BLaER1 (cell line): ENCODE measurements around the gene DHX36.

Experiments used
- H3K27ac ChIP-seq: shearing (Covaris generic); formaldehyde crosslinking; 2 replicates; pipeline ENCODE4 v1.8.1; 2022
- H3K27me3 ChIP-seq: shearing (Covaris generic); formaldehyde crosslinking; 2 replicates; pipeline ENCODE4 v1.8.1; 2022
- H3K36me3 ChIP-seq: shearing (Covaris generic); formaldehyde crosslinking; 2 replicates; pipeline ENCODE4 v1.8.1; 2022
- H3K4me1 ChIP-seq: shearing (Covaris generic); formaldehyde crosslinking; 2 replicates; pipeline ENCODE4 v1.8.1; 2022
- H3K4me2 ChIP-seq: shearing (Covaris generic); formaldehyde crosslinking; 2 replicates; pipeline ENCODE4 v1.8.1; 2022
- H3K4me3 ChIP-seq: shearing (Covaris generic); formaldehyde crosslinking; 2 replicates; pipeline ENCODE4 v1.8.1; 2022
- H3K9ac ChIP-seq: shearing (Covaris generic); formaldehyde crosslinking; 2 replicates; pipeline ENCODE4 v1.8.1; 2022
- H3K9me3 ChIP-seq: shearing (Covaris generic); formaldehyde crosslinking; 2 replicates; pipeline ENCODE4 v1.8.1; 2022
- H4K20me1 ChIP-seq: shearing (Covaris generic); formaldehyde crosslinking; 2 replicates; pipeline ENCODE4 v1.8.1; 2022
- Cebpa-rat ChIP-seq: shearing (Covaris generic); IDR thresholded peaks from 2 replicates; pipeline ENCODE4 v1.8.1; 2022

Gene DHX36

GRCh38 chr3:154294016-154294415, 30.3 kb downstream of the DHX36 start:
- TF ChIP-seq Cebpa-rat = no peak
- Histone ChIP-seq H3K9ac (no peak overlapping the region), H3K36me3 (peaks cover 88% of the 10 kb centered on the region), H3K4me3 (no peak overlapping the region), H4K20me1 (peaks cover 5% of the 10 kb centered on the region; the same call in 1 of the 2 replicates), H3K4me2 (no peak overlapping the region), H3K27ac (no peak overlapping the region), H3K9me3 (no peaks in the 10 kb centered on the region), H3K4me1 (no peaks in the 10 kb centered on the region), H3K27me3 (no peaks in the 10 kb centered on the region)

GRCh38 chr3:154290187-154290586, 34.1 kb downstream of the DHX36 start:
- Histone ChIP-seq H3K27ac (no peak overlapping the region), H3K36me3 (peaks cover 85% of the 10 kb centered on the region), H3K4me2 (no peak overlapping the region), H3K27me3 (no peaks in the 10 kb centered on the region), H3K4me3 (no peak overlapping the region), H4K20me1 (peaks cover 12% of the 10 kb centered on the region; the same call in 1 of the 2 replicates), H3K9ac (no peak overlapping the region), H3K4me1 (no peaks in the 10 kb centered on the region), H3K9me3 (no peaks in the 10 kb centered on the region)
- no peak for TF ChIP-seq Cebpa-rat

- Histone ChIP-seq H3K27me3 (no peaks in the 10 kb centered on the region), H3K4me1 (no peaks in the 10 kb centered on the region), H3K9me3 (no peaks in the 10 kb centered on the region), H3K9ac (no peak overlapping the region), H3K4me2 (no peak overlapping the region), H3K36me3 (peaks cover 82% of the 10 kb centered on the region), H4K20me1 (0 out of 2 replicates have a peak, but pooled peaks cover 7% of the 10 kb centered on the region), H3K4me3 (no peak overlapping the region), H3K27ac (no peak overlapping the region)
- no peak for TF ChIP-seq Cebpa-rat
Measured at GRCh38 chr3:154285221-154285620, 39.1 kb downstream of the DHX36 start.

GRCh38 chr3:154280161-154280560, 44.1 kb downstream of the DHX36 start:
- H3K9me3 ChIP-seq = no peaks in the 10 kb centered on the region

GRCh38 chr3:154275965-154276364, 48.3 kb downstream of the DHX36 start:
- H3K4me2 ChIP-seq = no peak overlapping the region
- H3K36me3 ChIP-seq = peaks cover 80% of the 10 kb centered on the region
- 0 out of 2 replicates have a peak, but pooled peaks cover 8% of the 10 kb centered on the region for H4K20me1 ChIP-seq
- no peak overlapping the region for H3K9ac ChIP-seq
- H3K27me3 ChIP-seq = no peaks in the 10 kb centered on the region
- no peaks in the 10 kb centered on the region for H3K4me1 ChIP-seq
- no peak overlapping the region for H3K27ac ChIP-seq
- no peak for TF ChIP-seq Cebpa-rat
- no peak overlapping the region for H3K4me3 ChIP-seq
- no peaks in the 10 kb centered on the region for H3K9me3 ChIP-seq

More at GRCh38 chr3:154280161-154280560, 44.1 kb downstream of the DHX36 start:
- H3K27me3 ChIP-seq = no peaks in the 10 kb centered on the region
- H3K27ac ChIP-seq = no peak overlapping the region
- H4K20me1 ChIP-seq = 0 out of 2 replicates have a peak, but pooled peaks cover 8% of the 10 kb centered on the region
- no peak for TF ChIP-seq Cebpa-rat
- H3K36me3 ChIP-seq = peaks cover 82% of the 10 kb centered on the region
- no peak overlapping the region for H3K9ac ChIP-seq
- H3K4me2 ChIP-seq = no peak overlapping the region
- H3K4me1 ChIP-seq = no peaks in the 10 kb centered on the region
- no peak overlapping the region for H3K4me3 ChIP-seq

GRCh38 chr3:154275292-154275691, 49.0 kb downstream of the DHX36 start:
- Histone ChIP-seq H3K9me3 (no peaks in the 10 kb centered on the region), H3K4me3 (no peak overlapping the region), H3K9ac (no peak overlapping the region), H3K4me2 (no peak overlapping the region), H3K36me3 (peaks cover 77% of the 10 kb centered on the region), H3K27ac (no peak overlapping the region), H3K27me3 (no peaks in the 10 kb centered on the region), H3K4me1 (no peaks in the 10 kb centered on the region), H4K20me1 (0 out of 2 replicates have a peak, but pooled peaks cover 10% of the 10 kb centered on the region)
- no peak for TF ChIP-seq Cebpa-rat

GRCh38 chr3:154274348-154274747, 49.9 kb downstream of the DHX36 start:
- Histone ChIP-seq H3K27me3 (no peaks in the 10 kb centered on the region), H3K27ac (no peak overlapping the region), H3K4me3 (no peak overlapping the region), H4K20me1 (0 out of 2 replicates have a peak, but pooled peaks cover 16% of the 10 kb centered on the region), H3K4me2 (no peak overlapping the region), H3K36me3 (peaks cover 77% of the 10 kb centered on the region), H3K9me3 (0 out of 2 replicates have a peak, but pooled peaks cover 4% of the 10 kb centered on the region), H3K9ac (no peak overlapping the region), H3K4me1 (no peaks in the 10 kb centered on the region)
- TF ChIP-seq Cebpa-rat = no peak

GRCh38 chr3:154273381-154273780, 50.9 kb downstream of the DHX36 start:
- Histone ChIP-seq H3K9ac (no peak overlapping the region), H3K4me2 (no peak overlapping the region), H3K36me3 (peaks cover 72% of the 10 kb centered on the region), H3K4me3 (no peak overlapping the region), H3K9me3 (peaks cover 7% of the 10 kb centered on the region), H3K4me1 (no peaks in the 10 kb centered on the region), H4K20me1 (0 out of 2 replicates have a peak, but pooled peaks cover 9% of the 10 kb centered on the region), H3K27me3 (no peaks in the 10 kb centered on the region), H3K27ac (no peak overlapping the region)
- no peak for TF ChIP-seq Cebpa-rat

GRCh38 chr3:154254527-154254926, 69.8 kb downstream of the DHX36 start:
- Histone ChIP-seq H3K4me1 (no peaks in the 10 kb centered on the region), H3K36me3 (peaks cover 61% of the 10 kb centered on the region), H3K27ac (no peak overlapping the region), H4K20me1 (no peaks in the 10 kb centered on the region), H3K4me3 (no peak overlapping the region), H3K4me2 (no peak overlapping the region), H3K9me3 (peaks cover 2% of the 10 kb centered on the region; the same call in 1 of the 2 replicates), H3K27me3 (no peaks in the 10 kb centered on the region), H3K9ac (no peak overlapping the region)
- no peak for TF ChIP-seq Cebpa-rat

- no peaks in the 10 kb centered on the region for H4K20me1 ChIP-seq
- no peaks in the 10 kb centered on the region for H3K4me1 ChIP-seq
- no peaks in the 10 kb centered on the region for H3K27me3 ChIP-seq
- no peak overlapping the region for H3K27ac ChIP-seq
- H3K4me2 ChIP-seq = no peak overlapping the region
- H3K4me3 ChIP-seq = no peak overlapping the region
- H3K36me3 ChIP-seq = peaks cover 45% of the 10 kb centered on the region
- no peaks in the 10 kb centered on the region for H3K9me3 ChIP-seq
- no peak overlapping the region for H3K9ac ChIP-seq
- TF ChIP-seq Cebpa-rat = no peak
Measured at GRCh38 chr3:154252759-154253638, 71.3 kb downstream of the DHX36 start.
